H1 (cell line): ENCODE results near the gene SLC12A8. TPM values are rescaled to one million over a fixed set of nuclear protein-coding genes. Genes with fewer than 3 reads are reported as not detected.

Experiments used
- CTCF ChIA-PET: fragments of 300-600 bp; sonication (Branson Sonifier 250); formaldehyde crosslinking; loops from one replicate; lab custom pipeline; 2021; ENCODE audit not compliant: partially characterized antibody; lab: Charles Lee
- POLR2A ChIA-PET: fragments of 300-600 bp; sonication (Branson Sonifier 250); formaldehyde crosslinking; loops from one replicate; lab custom pipeline; 2021; ENCODE audit warnings: inconsistent platforms; ENCODE audit not compliant: partially characterized antibody; lab: Charles Lee
- DNase-seq, 2 experiments: peaks; one replicate each; pipeline versions ENCODE4 v3.0.0 to v3.0.0-alpha.2; 2010 to 2022; ENCODE audit warnings: low spot score in 2 of 2, low read depth in 1 of 2, mixed read lengths in 1 of 2
- FAIRE-seq: peaks from 2 replicates; lab custom pipeline; 2011; peaks lifted over from hg19 to GRCh38; lab: Jason Lieb, UNC
- H2AFZ ChIP-seq: 2 replicates; pipeline ENCODE4 v1.8.1; 2012; ENCODE audit warnings: low read length, inconsistent platforms
- H2AK5ac ChIP-seq: 2 replicates; pipeline ENCODE4 v1.6.1; 2013; ENCODE audit warnings: low read depth, low read length
- H2BK120ac ChIP-seq: replicated peaks from 2 replicates; pipeline ENCODE3; 2013; ENCODE audit warnings: low read depth, low read length, inconsistent platforms
- H2BK12ac ChIP-seq: 2 replicates; pipeline ENCODE4 v1.6.1; 2013; ENCODE audit warnings: low read depth, low read length
- H2BK15ac ChIP-seq: 2 replicates; pipeline ENCODE4 v1.6.1; 2013; ENCODE audit warnings: low read length
- H2BK20ac ChIP-seq: 2 replicates; pipeline ENCODE4 v1.6.1; 2013; ENCODE audit warnings: low read length
- H2BK5ac ChIP-seq: 2 replicates; pipeline ENCODE4 v1.6.1; 2013; ENCODE audit warnings: low read depth, low read length
- H3K14ac ChIP-seq: 2 replicates; pipeline ENCODE4 v1.6.1; 2013; ENCODE audit warnings: inconsistent platforms; ENCODE audit not compliant: insufficient read length
- H3K18ac ChIP-seq: 2 replicates; pipeline ENCODE4 v1.6.1; 2013; ENCODE audit warnings: low read length; ENCODE audit errors: extremely low read depth
- H3K23ac ChIP-seq: 2 replicates; pipeline ENCODE4 v1.6.1; 2013; ENCODE audit warnings: inconsistent platforms; ENCODE audit not compliant: insufficient read length
- H3K23me2 ChIP-seq: 2 replicates; pipeline ENCODE4 v1.6.1; 2013; ENCODE audit warnings: low read depth, low read length
- H3K27ac ChIP-seq: 2 replicates; pipeline ENCODE4 v1.6.1; 2011; ENCODE audit warnings: low read depth, low read length, inconsistent platforms
- H3K27me3 ChIP-seq, 4 experiments: replicated peaks in 1 of 4; 1 replicate in 1 of 4; 2 replicates in 3 of 4; pipeline versions ENCODE4 v1.6.1 to v1.8.1; 2011 to 2013; ENCODE audit warnings: low read length in 3 of 4, mild to moderate bottlenecking in 3 of 4, inconsistent platforms in 2 of 4, mixed read lengths in 2 of 4, moderate library complexity in 1 of 4; ENCODE audit not compliant: control insufficient read depth in 3 of 4, insufficient read depth in 3 of 4; ENCODE audit errors: extremely low read depth in 1 of 4
- H3K36me3 ChIP-seq, 4 experiments: 2 replicates each; pipeline versions ENCODE4 v1.6.1 to v1.8.1; 2011 to 2013; ENCODE audit warnings: mild to moderate bottlenecking in 4 of 4, low read length in 3 of 4, moderate library complexity in 2 of 4, control low read depth in 1 of 4, inconsistent platforms in 1 of 4; ENCODE audit not compliant: insufficient read depth in 4 of 4, control insufficient read depth in 2 of 4
- H3K4ac ChIP-seq: replicated peaks from 2 replicates; pipeline ENCODE3; 2013; ENCODE audit warnings: low read length, low read depth, mixed read lengths, inconsistent platforms; ENCODE audit not compliant: insufficient read length
- H3K4me1 ChIP-seq, 4 experiments: replicated peaks in 1 of 4; 1 replicate in 1 of 4; 2 replicates in 3 of 4; pipeline versions ENCODE4 v1.6.1 to v1.8.1; 2011 to 2013; ENCODE audit warnings: low read length in 3 of 4, inconsistent platforms in 2 of 4, mixed read lengths in 1 of 4; ENCODE audit not compliant: insufficient read depth in 4 of 4, control insufficient read depth in 3 of 4
- H3K4me2 ChIP-seq, 2 experiments: 2 replicates each; pipeline versions ENCODE4 v1.6.1 to v1.8.1; 2011 to 2013; ENCODE audit warnings: low read depth in 2 of 2, low read length in 2 of 2, control low read depth in 1 of 2, inconsistent platforms in 1 of 2, mild to moderate bottlenecking in 1 of 2; ENCODE audit not compliant: insufficient read depth in 1 of 2
- H3K4me3 ChIP-seq, 4 experiments: fragments of 200-600, 300-600 bp in 1 of 4; sonication (generic), shearing (Covaris generic), sonication (Bioruptor Twin) in 1 of 4; 2 replicates each; pipeline versions ENCODE4 v1.5.1 to v1.8.1; 2011 to 2016; ENCODE audit warnings: low read length in 4 of 4, low read depth in 3 of 4, control low read depth in 2 of 4, inconsistent platforms in 2 of 4, mild to moderate bottlenecking in 2 of 4, mixed read lengths in 1 of 4, moderate library complexity in 1 of 4; ENCODE audit not compliant: insufficient read depth in 2 of 4; ENCODE audit errors: extremely low read depth in 1 of 4
- H3K56ac ChIP-seq: replicated peaks from 2 replicates; pipeline ENCODE3; 2013; ENCODE audit warnings: low read depth, mild to moderate bottlenecking, mixed read lengths, low read length, inconsistent platforms; ENCODE audit not compliant: insufficient read length
- H3K79me1 ChIP-seq: 2 replicates; pipeline ENCODE4 v1.6.1; 2013; ENCODE audit warnings: low read depth, low read length, control low read depth
- H3K79me2 ChIP-seq, 2 experiments: 2 replicates each; pipeline versions ENCODE4 v1.6.1 to v1.8.1; 2012 to 2013; ENCODE audit warnings: low read length in 2 of 2, mild to moderate bottlenecking in 2 of 2, inconsistent platforms in 1 of 2; ENCODE audit not compliant: insufficient read depth in 2 of 2, control insufficient read depth in 1 of 2
- H3K9ac ChIP-seq, 4 experiments: replicated peaks in 1 of 4; 1 replicate in 1 of 4; 2 replicates in 3 of 4; pipeline versions ENCODE4 v1.6.1 to v1.8.1; 2011 to 2013; ENCODE audit warnings: low read depth in 3 of 4, low read length in 3 of 4, control low read depth in 2 of 4, mild to moderate bottlenecking in 2 of 4, moderate library complexity in 2 of 4, inconsistent platforms in 1 of 4; ENCODE audit errors: extremely low read depth in 1 of 4
- H3K9me3 ChIP-seq, 2 experiments: 2 replicates each; pipeline versions ENCODE4 v1.6.1 to v1.8.1; 2012 to 2013; ENCODE audit warnings: mild to moderate bottlenecking in 2 of 2, moderate library complexity in 2 of 2, control low read depth in 1 of 2, inconsistent platforms in 1 of 2, low read depth in 1 of 2, low read length in 1 of 2, mixed read lengths in 1 of 2; ENCODE audit not compliant: insufficient read depth in 2 of 2
- H4K20me1 ChIP-seq, 2 experiments: replicated peaks in 1 of 2; 2 replicates each; pipeline versions ENCODE3 to v1.8.1; 2011 to 2013; ENCODE audit warnings: inconsistent platforms in 2 of 2, low read length in 2 of 2, mild to moderate bottlenecking in 1 of 2; ENCODE audit not compliant: insufficient read depth in 2 of 2, control insufficient read depth in 1 of 2
- H4K5ac ChIP-seq: 2 replicates; pipeline ENCODE4 v1.6.1; 2013; ENCODE audit warnings: low read length, low read depth, mixed read lengths, inconsistent platforms; ENCODE audit not compliant: insufficient read length
- H4K8ac ChIP-seq: 2 replicates; pipeline ENCODE4 v1.8.0; 2013; ENCODE audit warnings: mild to moderate bottlenecking, moderate library complexity, low read length, inconsistent platforms; ENCODE audit not compliant: insufficient read depth; ENCODE audit errors: extremely low read depth
- H4K91ac ChIP-seq: replicated peaks from 2 replicates; pipeline ENCODE3; 2013; ENCODE audit warnings: low read length, mixed read lengths, inconsistent platforms; ENCODE audit not compliant: insufficient read length
- CREB1 ChIP-seq: IDR thresholded peaks from 2 replicates; pipeline ENCODE4 v1.6.1; 2012; ENCODE audit warnings: inconsistent platforms
- GTF2F1 ChIP-seq: IDR thresholded peaks from 2 replicates; pipeline ENCODE4 v1.6.1; 2012; ENCODE audit warnings: low read depth, low read length, improper control_type of control experiment, borderline replicate concordance
- MAFK ChIP-seq: IDR thresholded peaks from 2 replicates; pipeline ENCODE4 v1.6.1; 2012; ENCODE audit warnings: low read depth, mild to moderate bottlenecking, improper control_type of control experiment, low read length
- POLR2A ChIP-seq, 2 experiments: IDR thresholded peaks; 1 replicate in 1 of 2; 2 replicates in 1 of 2; pipeline ENCODE4 v1.6.1; 2011; ENCODE audit warnings: low read depth in 2 of 2, low read length in 2 of 2, mild to moderate bottlenecking in 2 of 2; ENCODE audit errors: control extremely low read depth in 1 of 2
- RFX5 ChIP-seq: IDR thresholded peaks from 2 replicates; pipeline ENCODE4 v1.6.1; 2011; ENCODE audit warnings: low read depth, low read length, improper control_type of control experiment, borderline replicate concordance
- RNF2 ChIP-seq: fragments of 200-900, 300-1000 bp; sonication (generic); IDR thresholded peaks from 2 replicates; pipeline ENCODE4 v1.7.1; 2016; ENCODE audit warnings: borderline replicate concordance, low read depth, mild to moderate bottlenecking, antibody characterized with exemption, low read length; ENCODE audit not compliant: poor library complexity, severe bottlenecking; ENCODE audit errors: missing control alignments
- RXRA ChIP-seq: IDR thresholded peaks from 2 replicates; pipeline ENCODE4 v1.6.1; 2011; ENCODE audit warnings: low read depth, mild to moderate bottlenecking, low read length, moderate library complexity; ENCODE audit not compliant: insufficient read depth
- SAP30 ChIP-seq: fragments of 300-600 bp; sonication (generic); IDR thresholded peaks from 2 replicates; pipeline ENCODE4 v1.7.1; 2012; ENCODE audit warnings: low read length, moderate library complexity, mild to moderate bottlenecking, inconsistent platforms; ENCODE audit not compliant: insufficient read depth, insufficient replicate concordance
- SP4 ChIP-seq: IDR thresholded peaks from 2 replicates; pipeline ENCODE4 v1.6.1; 2012; ENCODE audit warnings: low read length, inconsistent platforms
- WGBS, 2 experiments: shearing (Covaris generic) in 1 of 2; methylation state at CpG; one replicate each; pipeline versions ENCODE4 v1.1.6 to v1.1.7; 2013 to 2015; ENCODE audit warnings: low lambda C conversion rate in 2 of 2, mixed read lengths in 2 of 2, inconsistent platforms in 1 of 2, low coverage in 1 of 2, missing lambda C conversion rate in 1 of 2; ENCODE audit not compliant: insufficient replicate concordance in 2 of 2, insufficient coverage in 1 of 2, insufficient read length in 1 of 2; ENCODE audit errors: extremely low coverage in 1 of 2, missing lambda C conversion rate in 1 of 2; 5-methylcytosine and 5-hydroxymethylcytosine counted together
- polyA plus RNA-seq, 7 experiments: library from polyadenylated mRNA; depleted of rRNA in 3 of 7; stranded (reverse) in 5 of 7; unstranded in 2 of 7; fragments of >200 nt in 5 of 7; fragments of 200-250 nt in 2 of 7; gene quantifications; 1 replicate in 5 of 7; 2 replicates in 1 of 7; 4 replicates in 1 of 7; pipeline versions ENCODE4 v1.2.1 to v1.2.3, GENCODE V29; 2011 to 2013; ENCODE audit warnings: missing spikeins in 2 of 7, mixed read lengths in 2 of 7
- total RNA-seq: library from RNA; stranded (reverse); fragmentation: NEBNext Ultra II Directional; extraction: Animal tissue kit (Norgen Biotek cat#: 25700); gene quantifications from 2 replicates; pipeline ENCODE4 v1.2.1, GENCODE V29; 2021

The SLC12A8 gene
- total and polyA plus RNA-seq, 2 of the 8 experiments (the other 6 are each of a cell fraction or from before 2014, with no cell fraction given) = 13.7 to 14.4 TPM

DNA sequence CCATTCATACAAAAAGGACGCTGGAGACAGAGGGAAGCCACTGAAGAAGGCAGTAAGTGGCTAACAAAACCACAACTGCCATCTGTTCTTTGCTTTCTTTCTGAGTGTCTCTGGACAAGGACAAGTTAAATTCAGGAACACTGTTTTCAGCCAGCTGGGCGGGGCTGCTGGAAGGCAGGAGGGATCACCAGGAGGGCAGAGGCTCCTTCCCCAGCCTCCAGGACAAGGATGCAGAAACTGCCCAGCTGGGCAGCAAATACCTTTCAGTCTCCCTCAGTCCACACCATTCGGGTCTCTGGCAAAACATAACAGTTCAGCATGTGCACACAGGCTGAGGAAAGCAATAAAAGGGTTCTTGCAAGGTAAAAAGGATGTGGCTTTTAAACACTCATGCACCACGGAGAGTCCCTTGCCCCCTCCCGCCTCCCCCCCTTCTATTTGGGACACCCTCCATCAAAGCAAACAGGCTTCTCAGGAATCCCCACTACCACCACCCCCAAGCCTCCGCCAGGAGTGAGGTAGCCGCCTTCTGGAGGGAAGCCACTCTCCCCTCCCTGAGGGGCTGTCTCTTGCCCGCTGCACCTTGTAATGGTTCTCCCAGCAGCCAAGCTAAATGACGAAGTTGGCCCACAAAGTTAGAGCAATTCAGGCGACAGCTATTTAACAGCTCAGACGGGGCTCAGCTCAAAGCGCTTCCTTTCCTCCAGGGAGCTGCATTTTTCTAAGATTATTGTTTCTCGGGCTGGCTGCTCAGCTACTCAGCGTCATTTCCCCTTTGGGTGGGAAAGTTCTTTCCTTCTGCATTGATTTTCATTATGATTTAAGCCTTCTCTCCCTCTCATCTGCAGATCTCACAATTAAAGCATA is 160.6 kb downstream of the SLC12A8 start:
- H3K27ac ChIP-seq = no peak overlapping the region
- no peak overlapping the region for H2BK120ac ChIP-seq
- H3K4me2 ChIP-seq = peak overlapping the region; percentile 57 to 58
- no peak overlapping the region; the same call in 1 of the 2 replicates for H3K18ac ChIP-seq
- H2BK20ac ChIP-seq = peak overlapping the region; percentile 57; the same call in 1 of the 2 replicates
- 13% methylated on average over 10 of the region's 14 CpGs; no CpG with 5 or more reads in 1 of the 2 experiments for WGBS, 2 experiments
- H3K4me1 ChIP-seq = peaks cover 14 to 30% (median 27%) of the 10 kb centered on the region in 4 experiments
- H3K23ac ChIP-seq = no peak overlapping the region
- no peak overlapping the region for H3K56ac ChIP-seq
- no peaks in the 10 kb centered on the region for H3K9me3 ChIP-seq
- no peak overlapping the region for H2BK5ac ChIP-seq
- H3K14ac ChIP-seq = no peak overlapping the region
- no peak overlapping the region for H4K5ac ChIP-seq
- TF ChIP-seq MAFK (no peak), RFX5 (no peak), RXRA (no peak), GTF2F1 (no peak), POLR2A (IDR thresholded peaks at IDR 0.05; ENCODE audit: control extremely low read depth in 1 of 2, low read depth in 2 of 2, low read length in 2 of 2) (no peak), CREB1 (no peak), RNF2 (no peak), SP4 (no peak), SAP30 (no peak)
- peak overlapping the region; percentile 55; the same call in 1 of the 2 replicates for H2BK12ac ChIP-seq
- no peak overlapping the region for H2AK5ac ChIP-seq
- peaks cover 2 to 18% (median 8%) of the 10 kb centered on the region in 4 experiments for H3K27me3 ChIP-seq
- no peaks in the 10 kb centered on the region for H3K36me3 ChIP-seq
- peaks cover 9% of the 10 kb centered on the region; the same call in 1 of the 2 replicates for H3K23me2 ChIP-seq
- peak overlapping the region in 1 of 4 experiments; percentile 8; a peak in 1 of 8 replicates for H3K4me3 ChIP-seq
- no peaks in the 10 kb centered on the region for H3K79me2 ChIP-seq
- no peak overlapping the region for H4K8ac ChIP-seq
- ChIA-PET CTCF (interaction anchor here (0.6 to 1.6 kb wide), 10 partner anchors 9 to 114 kb away, joined by 3 to 6 read pairs (median 4); no protein-coding TSS in a partner anchor), POLR2A (interaction anchor here (0.9 kb wide), 1 partner anchor 24 kb away, joined by 5 read pairs; no protein-coding TSS in a partner anchor)
- no peak overlapping the region for H4K91ac ChIP-seq
- no peak overlapping the region for H3K4ac ChIP-seq
- H3K9ac ChIP-seq = no peak overlapping the region
- peak overlapping the region; percentile 89; the same call in 1 of the 2 replicates for H2BK15ac ChIP-seq
- DNase-seq = peak in 1 of 2 experiments; percentile 56
- no peak for FAIRE-seq
- H3K79me1 ChIP-seq = peaks cover 3% of the 10 kb centered on the region; the same call in 1 of the 2 replicates
- no peak overlapping the region for H2AFZ ChIP-seq
- no peaks in the 10 kb centered on the region for H4K20me1 ChIP-seq
